Mucosa of gallbladder (tissue), 1 donor: Measurements from ENCODE around the gene TEX53. TPM values are rescaled to one million over a fixed set of nuclear protein-coding genes. Genes with fewer than 3 reads are reported as not detected.

Experiments used
- DNase-seq: peaks from one replicate; pipeline ENCODE4 v3.0.0-alpha.2; 2020; ENCODE audit warnings: low spot score
- total RNA-seq: library from RNA; stranded (reverse); gene quantifications from one replicate; pipeline ENCODE4 v1.2.1, GENCODE V29; 2021
- donor health status: DM: no; HTN: no; CAD: no.

Gene TEX53
- total RNA-seq, 1 donor from 2014 or later, result not detected

GRCh38 chr9:114680259-114681001 is 22.8 kb upstream of the TEX53 start:
- DNase-seq, result no peak

- DNase-seq, result no peak
Observed at GRCh38 chr9:114678795-114679194, 21.2 kb upstream of the TEX53 start.

GRCh38 chr9:114678130-114678529 is 20.5 kb upstream of the TEX53 start:
- DNase-seq, result no peak

- DNase-seq, result peak; percentile 25
Observed at GRCh38 chr9:114677418-114677817, 19.8 kb upstream of the TEX53 start.

- no peak for DNase-seq
Observed at GRCh38 chr9:114676901-114677300, 19.3 kb upstream of the TEX53 start.

- no peak for DNase-seq
Observed at GRCh38 chr9:114674798-114675540, 17.4 kb upstream of the TEX53 start.

GRCh38 chr9:114674076-114674797 is 16.6 kb upstream of the TEX53 start:
- no peak for DNase-seq

GRCh38 chr9:114671605-114672004 is 14.0 kb upstream of the TEX53 start:
- DNase-seq, result no peak

- no peak for DNase-seq
Observed at GRCh38 chr9:114669961-114670360, 12.4 kb upstream of the TEX53 start.

- no peak for DNase-seq
Observed at GRCh38 chr9:114668146-114668545, 10.5 kb upstream of the TEX53 start.

GRCh38 chr9:114666851-114667250 is 9.2 kb upstream of the TEX53 start:
- DNase-seq, result no peak

- DNase-seq, result no peak
Observed at GRCh38 chr9:114666401-114666800, 8.8 kb upstream of the TEX53 start.

- no peak for DNase-seq
Observed at GRCh38 chr9:114664181-114664580, 6.6 kb upstream of the TEX53 start.

- DNase-seq, result peak; percentile 40
Observed at GRCh38 chr9:114662081-114662989, 4.7 kb upstream of the TEX53 start.

GRCh38 chr9:114656301-114656700 is 1.3 kb downstream of the TEX53 start:
- DNase-seq, result no peak

GRCh38 chr9:114655689-114656088 is 1.9 kb downstream of the TEX53 start:
- no peak for DNase-seq

- DNase-seq, result peak; percentile 73
Observed at GRCh38 chr9:114653556-114654159, 3.9 kb downstream of the TEX53 start.

GRCh38 chr9:114652776-114653555 is 4.6 kb downstream of the TEX53 start:
- no peak for DNase-seq

GRCh38 chr9:114643896-114644295 is 13.7 kb downstream of the TEX53 start:
- DNase-seq, result no peak

GRCh38 chr9:114643001-114643400 is 14.6 kb downstream of the TEX53 start:
- no peak for DNase-seq
